T follicular helper cell (primary cell): ENCODE data around the gene LITAFD.
"Not testable (repeated sequence)": the region's sequence is repeated elsewhere in the genome, so short reads cannot be mapped to it uniquely, and the experiment has no call there.

Experiments
- DNase-seq: peaks from one replicate; pipeline ENCODE4 v3.0.0-alpha.2; 2020; ENCODE audit warnings: low read depth
- total RNA-seq, 2 experiments: gene quantifications; one replicate each; lab custom pipeline; 2026; lab: John Stamatoyannopoulos, UW

The LITAFD gene
- total RNA-seq = 0 reads per million in 2 experiments

- no peak for DNase-seq
These were observed at the start of gene LITAFD for GRCh38 chr16:8882041-8882617. TSS of gene LITAFD (plus strand) at chr16:8882351. CDS start at chr16:8884356, 2,005 bp downstream.

- DNase-seq = no peak
These were observed 49.4 kb upstream of the LITAFD start for GRCh38 chr16:8832717-8833105.

- not testable (repeated sequence) for DNase-seq
These were observed 45.4 kb upstream of the LITAFD start for GRCh38 chr16:8836797-8837196.

GRCh38 chr16:8837594-8837993 is 44.6 kb upstream of the LITAFD start:
- not testable (repeated sequence) for DNase-seq

- DNase-seq = not testable (repeated sequence)
These were observed 40.1 kb upstream of the LITAFD start for GRCh38 chr16:8842016-8842415.

GRCh38 chr16:8843296-8843695 is 38.9 kb upstream of the LITAFD start:
- DNase-seq = not testable (repeated sequence)

GRCh38 chr16:8845699-8846298 is 36.4 kb upstream of the LITAFD start:
- DNase-seq = no peak

GRCh38 chr16:8846401-8846932 is 35.7 kb upstream of the LITAFD start:
- no peak for DNase-seq

- DNase-seq = no peak
These were observed 35.0 kb upstream of the LITAFD start for GRCh38 chr16:8847145-8847544.

GRCh38 chr16:8847623-8848022 is 34.5 kb upstream of the LITAFD start:
- no peak for DNase-seq

- DNase-seq = no peak
These were observed 33.8 kb upstream of the LITAFD start for GRCh38 chr16:8848231-8848938.

- no peak for DNase-seq
These were observed 33.2 kb upstream of the LITAFD start for GRCh38 chr16:8848939-8849391.

GRCh38 chr16:8849411-8850011 is 32.6 kb upstream of the LITAFD start:
- no peak for DNase-seq

- no peak for DNase-seq
These were observed 31.8 kb upstream of the LITAFD start for GRCh38 chr16:8850279-8850885.

- no peak for DNase-seq
These were observed 30.3 kb upstream of the LITAFD start for GRCh38 chr16:8851761-8852403.

- DNase-seq = no peak
These were observed 29.6 kb upstream of the LITAFD start for GRCh38 chr16:8852534-8852933.

GRCh38 chr16:8853150-8853549 is 29.0 kb upstream of the LITAFD start:
- no peak for DNase-seq

GRCh38 chr16:8853611-8854010 is 28.5 kb upstream of the LITAFD start:
- no peak for DNase-seq

- DNase-seq = no peak
These were observed 27.7 kb upstream of the LITAFD start for GRCh38 chr16:8854298-8854948.

- DNase-seq = no peak
These were observed 26.9 kb upstream of the LITAFD start for GRCh38 chr16:8855051-8855786.
